SK-N-SH (cell line): ENCODE results near the gene ARPIN. TPM values are rescaled to one million over a fixed set of nuclear protein-coding genes. Genes with fewer than 3 reads are reported as not detected.

ENCODE experiments used
- CTCF ChIA-PET: fragments of 300-600, 350-600 bp; formaldehyde crosslinking; extraction: SDS; loops from one replicate; lab custom pipeline; 2021; lab: Yijun Ruan, JAX
- POLR2A ChIA-PET: fragments of 350-600 bp; sonication (Branson Sonifier 250); formaldehyde crosslinking; extraction: SDS; loops from one replicate; lab custom pipeline; 2020; ENCODE audit warnings: antibody characterized with exemption, inconsistent platforms; lab: Yijun Ruan, JAX
- DNase-seq: peaks from one replicate; pipeline ENCODE4 v3.0.0; 2012
- H2AFZ ChIP-seq: fragments of 200-600 bp; sonication (generic); 2 replicates; pipeline ENCODE4 v1.8.1; 2016; ENCODE audit warnings: antibody characterized with exemption, mild to moderate bottlenecking, low read depth
- H3F3A ChIP-seq: fragments of 200-600 bp; sonication (generic); replicated peaks from 2 replicates; pipeline ENCODE3; 2016; ENCODE audit warnings: antibody characterized with exemption, mild to moderate bottlenecking; ENCODE audit not compliant: insufficient read depth
- H3K27ac ChIP-seq, 2 experiments: fragments of 200-500 bp in 1 of 2; fragments of 200-600 bp in 1 of 2; sonication (Bioruptor generic) in 1 of 2; sonication (generic), shearing (Covaris generic) in 1 of 2; 2 replicates each; pipeline versions ENCODE4 v1.5.1 to v1.6.1; 2014 to 2016; ENCODE audit warnings: low read depth in 2 of 2, inconsistent platforms in 1 of 2, low read length in 1 of 2, mild to moderate bottlenecking in 1 of 2, mixed read lengths in 1 of 2
- H3K27me3 ChIP-seq: fragments of 200-600 bp; sonication (generic), shearing (Covaris generic); 2 replicates; pipeline ENCODE4 v1.6.1; 2016; ENCODE audit warnings: mixed run types; ENCODE audit not compliant: insufficient read depth
- H3K36me3 ChIP-seq, 2 experiments: fragments of 200-500 bp in 1 of 2; fragments of 200-600 bp in 1 of 2; sonication (Bioruptor generic) in 1 of 2; sonication (generic) in 1 of 2; replicated peaks in 1 of 2; 2 replicates each; pipeline versions ENCODE3 to v1.5.1; 2014 to 2016; ENCODE audit warnings: low read length in 1 of 2, mild to moderate bottlenecking in 1 of 2; ENCODE audit not compliant: insufficient read depth in 2 of 2, control insufficient read depth in 1 of 2
- H3K4me1 ChIP-seq, 2 experiments: fragments of 200-500 bp in 1 of 2; fragments of 200-600 bp in 1 of 2; sonication (Bioruptor generic) in 1 of 2; sonication (generic), shearing (Covaris generic) in 1 of 2; 2 replicates each; pipeline versions ENCODE4 v1.5.1 to v1.6.1; 2014 to 2016; ENCODE audit warnings: low read depth in 1 of 2, low read length in 1 of 2, mixed run types in 1 of 2; ENCODE audit not compliant: insufficient read depth in 2 of 2, control insufficient read depth in 1 of 2
- H3K4me2 ChIP-seq: fragments of 200-600 bp; sonication (generic), shearing (Covaris generic); 2 replicates; pipeline ENCODE4 v1.6.1; 2017; ENCODE audit warnings: mixed run types
- H3K4me3 ChIP-seq, 2 experiments: fragments of 200-500 bp in 1 of 2; fragments of 200-600 bp in 1 of 2; sonication (Bioruptor generic) in 1 of 2; sonication (generic), shearing (Covaris generic) in 1 of 2; 2 replicates each; pipeline versions ENCODE4 v1.5.1 to v1.8.1; 2014 to 2016; ENCODE audit warnings: low read depth in 2 of 2, inconsistent platforms in 1 of 2, low read length in 1 of 2, mild to moderate bottlenecking in 1 of 2, mixed read lengths in 1 of 2, moderate library complexity in 1 of 2
- H3K79me2 ChIP-seq: fragments of 200-600 bp; sonication (generic); 2 replicates; pipeline ENCODE4 v1.8.1; 2017; ENCODE audit warnings: mild to moderate bottlenecking; ENCODE audit not compliant: insufficient read depth
- H3K9ac ChIP-seq: fragments of 200-600 bp; sonication (generic); 2 replicates; pipeline ENCODE4 v1.6.1; 2017; ENCODE audit warnings: mixed run types
- H3K9me2 ChIP-seq: fragments of 200-600 bp; sonication (generic); 2 replicates; pipeline ENCODE4 v1.6.1; 2017; ENCODE audit warnings: mixed run types
- H3K9me3 ChIP-seq: fragments of 200-600 bp; sonication (generic); 2 replicates; pipeline ENCODE4 v1.6.1; 2017; ENCODE audit warnings: mixed run types, mild to moderate bottlenecking, moderate library complexity
- H4K20me1 ChIP-seq: fragments of 200-600 bp; sonication (generic); 2 replicates; pipeline ENCODE4 v1.6.1; 2017; ENCODE audit warnings: mild to moderate bottlenecking, mixed run types; ENCODE audit not compliant: insufficient read depth
- ELF1 ChIP-seq: IDR thresholded peaks from 2 replicates; pipeline ENCODE4 v1.4.0; 2012
- EP300 ChIP-seq, 2 experiments: IDR thresholded peaks; 2 replicates each; pipeline versions ENCODE4 v1.4.0 to v1.6.1; 2012; ENCODE audit warnings: borderline replicate concordance in 1 of 2, low read depth in 1 of 2, low read length in 1 of 2
- FOSL2 ChIP-seq: IDR thresholded peaks from 2 replicates; pipeline ENCODE4 v1.4.0; 2012; ENCODE audit warnings: low read depth, mild to moderate bottlenecking, moderate library complexity, borderline replicate concordance
- GABPA ChIP-seq: IDR thresholded peaks from 2 replicates; pipeline ENCODE4 v1.4.0; 2012; ENCODE audit warnings: low read depth, mild to moderate bottlenecking
- JUND ChIP-seq: IDR thresholded peaks from 2 replicates; pipeline ENCODE4 v1.4.0; 2012
- MAX ChIP-seq: IDR thresholded peaks from 2 replicates; pipeline ENCODE4 v1.4.0; 2012; ENCODE audit warnings: low read depth
- MXI1 ChIP-seq: IDR thresholded peaks from 2 replicates; pipeline ENCODE4 v1.6.1; 2012; ENCODE audit warnings: mild to moderate bottlenecking, low read depth, low read length, improper control_type of control experiment
- NFIC ChIP-seq: IDR thresholded peaks from 2 replicates; pipeline ENCODE4 v1.4.0; 2012; ENCODE audit warnings: borderline replicate concordance
- PBX3 ChIP-seq: IDR thresholded peaks from 2 replicates; pipeline ENCODE4; 2012
- POLR2AphosphoS5 ChIP-seq: IDR thresholded peaks from 2 replicates; pipeline ENCODE4 v1.6.1; 2012; ENCODE audit warnings: low read depth, low read length
- RXRA ChIP-seq: IDR thresholded peaks from 2 replicates; pipeline ENCODE4 v1.4.0; 2012; ENCODE audit warnings: low read depth, mild to moderate bottlenecking, borderline replicate concordance
- TAF1 ChIP-seq: IDR thresholded peaks from 2 replicates; pipeline ENCODE4 v1.6.1; 2012; ENCODE audit warnings: low read depth, mild to moderate bottlenecking, low read length, moderate library complexity, borderline replicate concordance
- TCF12 ChIP-seq: IDR thresholded peaks from 2 replicates; pipeline ENCODE4 v1.4.0; 2012
- TEAD4 ChIP-seq: IDR thresholded peaks from 2 replicates; pipeline ENCODE4 v1.4.0; 2012; ENCODE audit warnings: mild to moderate bottlenecking, borderline replicate concordance; ENCODE audit not compliant: insufficient read depth
- WGBS: methylation state at CpG from one replicate; pipeline ENCODE4 v1.1.6; 2017; ENCODE audit warnings: low lambda C conversion rate; 5-methylcytosine and 5-hydroxymethylcytosine counted together
- polyA plus RNA-seq, 3 experiments: library from polyadenylated mRNA; depleted of rRNA; stranded (reverse); fragments of >200 nt; gene quantifications; 2 replicates each; pipeline ENCODE4 v1.2.3, GENCODE V29; 2012
- small RNA-seq, 7 experiments: library from RNA; depleted of rRNA; stranded (forward); fragments of <200 nt; gene quantifications; one replicate each; pipeline ENCODE3, GENCODE V24; 2012
- TF ChIP-seq, protein P1 (sequence below): IDR thresholded peaks from 2 replicates; pipeline ENCODE4 v1.4.0; 2012; ENCODE audit warnings: low read depth, borderline replicate concordance

The ARPIN gene
- polyA plus RNA-seq, 1 of the 3 experiments (the other 2 are of a cell fraction): 13.5 TPM

DNA sequence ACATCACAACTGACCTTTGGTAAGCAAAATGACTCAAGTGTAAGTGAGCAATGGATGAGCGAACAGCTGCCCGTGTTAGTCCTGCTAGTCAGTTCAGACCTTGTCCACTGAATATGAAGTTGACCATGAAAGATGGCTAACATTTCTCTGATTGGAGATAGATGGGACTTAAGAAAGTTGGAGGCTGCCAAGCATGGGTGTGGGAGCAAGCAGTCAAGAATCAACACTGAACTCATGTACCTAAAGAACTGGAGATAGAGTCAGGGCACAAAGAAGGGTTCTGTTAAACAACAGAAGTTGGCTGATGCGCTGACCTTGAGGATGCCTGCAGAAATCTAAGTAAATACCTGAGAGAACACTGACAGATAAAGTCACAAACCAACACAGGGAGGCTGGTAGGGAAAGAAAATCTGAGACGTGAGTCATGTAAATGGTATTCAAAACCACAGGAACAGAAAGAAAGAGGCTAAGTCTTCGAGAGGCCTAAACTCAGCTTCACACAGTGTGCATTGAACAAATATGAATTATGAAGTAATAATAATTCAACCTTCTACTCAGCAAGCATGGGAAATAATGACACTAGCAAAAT lies 67.4 kb downstream of the ARPIN start:
- Histone ChIP-seq H3K9me2 (no peaks in the 10 kb centered on the region), H3F3A (peaks cover 68% of the 10 kb centered on the region), H3K79me2 (peaks cover 12% of the 10 kb centered on the region; the same call in 1 of the 2 replicates), H3K4me3 (no peak overlapping the region)
- peak; percentile 55; the same call in 1 of the 2 replicates for TF ChIP-seq PBX3
- TF ChIP-seq MAX: peak; percentile 78
- peak in 1 of 2 experiments; percentile 71; a peak in 1 of 4 replicates for TF ChIP-seq EP300 (IDR thresholded peaks at IDR 0.05; ENCODE audit: borderline replicate concordance in 1 of 2, low read depth in 1 of 2, low read length in 1 of 2)
- TF ChIP-seq JUND: peak; percentile 94
- TF ChIP-seq POLR2AphosphoS5: peak; percentile 61; the same call in 1 of the 2 replicates
- peak; percentile 90 for TF ChIP-seq FOSL2
- TF ChIP-seq, protein P1, sequence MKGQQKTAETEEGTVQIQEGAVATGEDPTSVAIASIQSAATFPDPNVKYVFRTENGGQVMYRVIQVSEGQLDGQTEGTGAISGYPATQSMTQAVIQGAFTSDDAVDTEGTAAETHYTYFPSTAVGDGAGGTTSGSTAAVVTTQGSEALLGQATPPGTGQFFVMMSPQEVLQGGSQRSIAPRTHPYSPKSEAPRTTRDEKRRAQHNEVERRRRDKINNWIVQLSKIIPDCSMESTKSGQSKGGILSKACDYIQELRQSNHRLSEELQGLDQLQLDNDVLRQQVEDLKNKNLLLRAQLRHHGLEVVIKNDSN: no peak
- 0 out of 2 replicates have a peak, but pooled peaks have one; percentile 6 for TF ChIP-seq TAF1
- TF ChIP-seq TCF12: peak; percentile 79
- TF ChIP-seq TEAD4: peak; percentile 75; the same call in 1 of the 2 replicates
- TF ChIP-seq GABPA: no peak
- no peak for TF ChIP-seq ELF1
- TF ChIP-seq MXI1: no peak
- peak; percentile 45; the same call in 1 of the 2 replicates for TF ChIP-seq RXRA
- TF ChIP-seq NFIC: peak; percentile 60; the same call in 1 of the 2 replicates
- TF ChIP-seq, all 33 proteins: peak for 11
- no peak for DNase-seq
- ChIA-PET CTCF (interaction anchor here (1.1 to 1.5 kb wide), 3 partner anchors 30 to 105 kb away, joined by 3 to 4 read pairs (median 3); no protein-coding TSS in a partner anchor), POLR2A (no interaction called here)
- H3K4me2 ChIP-seq: peak overlapping the region; percentile 62
- H3K9ac ChIP-seq: peak overlapping the region; percentile 45; the same call in 1 of the 2 replicates
- no peak overlapping the region for H2AFZ ChIP-seq
- H3K36me3 ChIP-seq: peaks cover 6 to 8% of the 10 kb centered on the region in 2 experiments
- no peaks in the 10 kb centered on the region for H3K9me3 ChIP-seq
- no peaks in the 10 kb centered on the region for H3K27me3 ChIP-seq
- H3K4me1 ChIP-seq: peaks cover 0 to 28% of the 10 kb centered on the region in 2 experiments; a peak in 3 of 4 replicates
- WGBS: 7% methylated on average over 5 of the region's 5 CpGs
- H3K27ac ChIP-seq: peak overlapping the region; percentile 77 to 95; a peak in 3 of 4 replicates
- no peaks in the 10 kb centered on the region for H4K20me1 ChIP-seq

Small RNA genes within 50 kb of the gene (small RNA-seq; reads per million reads assigned to genes)
- gene MIR5009: 0 to 1.2 (median 0) reads per million in 7 experiments
- 0 to 1.1 (median 0) reads per million in 7 experiments for gene MIR5094
- 0 reads per million in 7 experiments for gene RNU6-1111P
- gene RNU7-111P: 0 reads per million in 7 experiments

Other genes with a start within 250 kb of the ARPIN start
- gene PLIN1, start 233.6 kb downstream of the ARPIN start, polyA plus RNA-seq (2012; rRNA removed): 0.08 TPM in 2 replicates
- gene PEX11A, start 222.2 kb downstream of the ARPIN start, polyA plus RNA-seq (2012; rRNA removed): 6.1 and 7.0 TPM in 2 replicates
- gene WDR93, start 222.1 kb downstream of the ARPIN start, polyA plus RNA-seq (2012; rRNA removed): 0.35 and 0.57 TPM in 2 replicates
- 0.52 and 0.74 TPM in 2 replicates for gene MESP1, start 161.7 kb downstream of the ARPIN start, polyA plus RNA-seq (2012; rRNA removed)
- 0.21 and 0.31 TPM in 2 replicates for gene MESP2, start 136.6 kb downstream of the ARPIN start, polyA plus RNA-seq (2012; rRNA removed)
- 25.8 and 51.0 TPM in 2 replicates for gene ANPEP, start 98.1 kb downstream of the ARPIN start, polyA plus RNA-seq (2012; rRNA removed)
- gene AP3S2, start 19.0 kb downstream of the ARPIN start, polyA plus RNA-seq (2012; rRNA removed): 11.9 and 19.4 TPM in 2 replicates
- gene ZNF710, start 88.4 kb upstream of the ARPIN start, polyA plus RNA-seq (2012; rRNA removed): 2.4 and 2.7 TPM in 2 replicates
- gene IDH2, start 189.5 kb upstream of the ARPIN start, polyA plus RNA-seq (2012; rRNA removed): 24.7 and 25.2 TPM in 2 replicates